Measurements from ENCODE around the gene FAM32A.

FAM32A gene

GRCh38 chr19:16227837-16228636 lies 42.8 kb downstream of the FAM32A start:
- no peak for TF ChIP-seq CTCF (IDR thresholded peaks at IDR 0.05; ENCODE audit: control insufficient read depth, insufficient read depth, low read depth, low read length, missing control alignments)
- DNase-seq (ENCODE audit: low read depth) = no peak
- no peak overlapping the region for H3K4me3 ChIP-seq (ENCODE audit: control insufficient read depth, low read depth, low read length)

- no peak for DNase-seq (ENCODE audit: low read depth)
- TF ChIP-seq CTCF (IDR thresholded peaks at IDR 0.05; ENCODE audit: control insufficient read depth, insufficient read depth, low read depth, low read length, missing control alignments) = no peak
- no peak overlapping the region for H3K4me3 ChIP-seq (ENCODE audit: control insufficient read depth, low read depth, low read length)
Measured at GRCh38 chr19:16228637-16229321, 43.6 kb downstream of the FAM32A start.

- DNase-seq (ENCODE audit: low read depth) = no peak
- H3K4me3 ChIP-seq (ENCODE audit: control insufficient read depth, low read depth, low read length) = no peak overlapping the region
- TF ChIP-seq CTCF (IDR thresholded peaks at IDR 0.05; ENCODE audit: control insufficient read depth, insufficient read depth, low read depth, low read length, missing control alignments) = no peak
Measured at GRCh38 chr19:16229322-16229641, 44.1 kb downstream of the FAM32A start.

GRCh38 chr19:16232127-16232526 lies 46.9 kb downstream of the FAM32A start:
- no peak overlapping the region for H3K4me3 ChIP-seq (ENCODE audit: control insufficient read depth, low read depth, low read length)
- no peak for DNase-seq (ENCODE audit: low read depth)
- no peak for TF ChIP-seq CTCF (IDR thresholded peaks at IDR 0.05; ENCODE audit: control insufficient read depth, insufficient read depth, low read depth, low read length, missing control alignments)

- DNase-seq (ENCODE audit: low read depth) = no peak
- no peak for TF ChIP-seq CTCF (IDR thresholded peaks at IDR 0.05; ENCODE audit: control insufficient read depth, insufficient read depth, low read depth, low read length, missing control alignments)
- H3K4me3 ChIP-seq (ENCODE audit: control insufficient read depth, low read depth, low read length) = no peak overlapping the region
Measured at GRCh38 chr19:16232568-16232967, 47.4 kb downstream of the FAM32A start.

- no peak for DNase-seq (ENCODE audit: low read depth)
- no peak for TF ChIP-seq CTCF (IDR thresholded peaks at IDR 0.05; ENCODE audit: control insufficient read depth, insufficient read depth, low read depth, low read length, missing control alignments)
- no peak overlapping the region for H3K4me3 ChIP-seq (ENCODE audit: control insufficient read depth, low read depth, low read length)
Measured at GRCh38 chr19:16233081-16233776, 48.0 kb downstream of the FAM32A start.

All from AG09309 (cell line).